Activated CD8-positive, alpha-beta T cell treated with anti-CD3 and anti-CD28 coated beads for 36 hours (primary cell): Measurements from ENCODE around the gene MCOLN2. TPM values are rescaled to one million over a fixed set of nuclear protein-coding genes. Genes with fewer than 3 reads are reported as not detected.
A peak's percentile ranks its signal among the peaks of the same experiment; 100 is the strongest.

Source experiments
- ATAC-seq: fragments of 200-7000 bp; cut with Tn5 transposase; one replicate; pipeline ENCODE4 v1.10.0; 2021; ENCODE audit warnings: mild to moderate bottlenecking, moderate library complexity
- CTCF ChIA-PET: fragments of 350-600 bp; sonication (Branson Sonifier 250); formaldehyde crosslinking; loops from one replicate; lab custom pipeline; 2021; ENCODE audit warnings: antibody characterized with exemption; lab: Charles Lee
- POLR2A ChIA-PET: fragments of 350-600 bp; sonication (Branson Sonifier 250); formaldehyde crosslinking; loops from one replicate; lab custom pipeline; 2021; ENCODE audit warnings: antibody characterized with exemption; lab: Charles Lee
- DNase-seq: peaks from one replicate; pipeline ENCODE4 v3.0.0-alpha.2; 2020
- H3K27ac Mint-ChIP-seq: one replicate; pipeline ENCODE4 v1.8.0; 2021; ENCODE audit warnings: mild to moderate bottlenecking, mixed read lengths
- H3K27me3 Mint-ChIP-seq: one replicate; pipeline ENCODE4 v1.8.0; 2021; ENCODE audit warnings: mixed read lengths
- H3K36me3 Mint-ChIP-seq: one replicate; pipeline ENCODE4 v1.8.0; 2021; ENCODE audit warnings: low read depth, mixed read lengths
- H3K4me1 Mint-ChIP-seq: one replicate; pipeline ENCODE4 v1.8.0; 2021; ENCODE audit warnings: low read depth, mixed read lengths
- H3K4me3 Mint-ChIP-seq: one replicate; pipeline ENCODE4 v1.8.0; 2021; ENCODE audit warnings: mild to moderate bottlenecking, moderate library complexity, mixed read lengths
- H3K9me3 Mint-ChIP-seq: one replicate; pipeline ENCODE4 v1.8.0; 2021; ENCODE audit warnings: mixed read lengths
- intact Hi-C: fragments of 100-400 bp; cut with micrococcal nuclease; formaldehyde crosslinking; loops from one replicate; pipeline ENCODE4 v1.10.0; 2022
- total RNA-seq, 2 experiments: library from RNA; stranded (reverse); gene quantifications; one replicate each; pipeline ENCODE4 v1.2.3, GENCODE V29; 2021
- TF ChIP-seq, protein P1 (sequence below): fragments of 200-600 bp; IDR thresholded peaks from one replicate; pipeline ENCODE4 v1.8.0; 2022; ENCODE audit warnings: antibody characterized with exemption, mild to moderate bottlenecking

Gene MCOLN2
- total RNA-seq, 2 experiments from 2014 or later = 15.7 to 17.8 TPM

DNA sequence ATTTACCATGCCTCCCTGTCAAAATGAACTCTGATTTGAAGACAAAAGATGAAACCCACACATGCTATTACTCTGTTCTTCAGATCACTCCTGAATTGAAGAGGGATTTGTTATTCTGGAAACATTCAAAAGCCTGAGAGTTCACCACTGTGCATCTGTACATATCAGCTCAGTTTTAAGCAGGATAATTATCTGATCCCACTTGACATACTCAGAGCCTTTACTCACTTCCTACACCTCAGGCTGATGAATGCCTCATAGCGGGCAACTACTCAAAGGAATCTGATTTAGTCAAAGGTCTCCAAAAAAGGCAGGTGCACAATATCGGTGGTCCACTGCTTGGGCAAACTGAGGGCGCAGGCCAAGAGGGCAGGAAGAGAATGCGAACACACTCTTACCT, 56.4 kb downstream of the MCOLN2 start:
- ChIA-PET CTCF (interaction anchor here (1.4 to 5.3 kb wide), 3 partner anchors 17 to 315 kb away, joined by 3 to 167 read pairs (median 3); partner anchors contain the start of gene C1orf52), POLR2A (no interaction called here)
- no peak for ATAC-seq
- intact Hi-C loops = loop anchor here (10.0 kb wide), 1 partner anchor 154 kb away; no protein-coding TSS in a partner anchor
- Mint-ChIP-seq H3K27ac (no peak overlapping the region), H3K9me3 (no peaks in the 10 kb centered on the region), H3K27me3 (no peaks in the 10 kb centered on the region), H3K36me3 (no peaks in the 10 kb centered on the region), H3K4me3 (no peak overlapping the region), H3K4me1 (peaks cover 13% of the 10 kb centered on the region)
- TF ChIP-seq, protein P1, sequence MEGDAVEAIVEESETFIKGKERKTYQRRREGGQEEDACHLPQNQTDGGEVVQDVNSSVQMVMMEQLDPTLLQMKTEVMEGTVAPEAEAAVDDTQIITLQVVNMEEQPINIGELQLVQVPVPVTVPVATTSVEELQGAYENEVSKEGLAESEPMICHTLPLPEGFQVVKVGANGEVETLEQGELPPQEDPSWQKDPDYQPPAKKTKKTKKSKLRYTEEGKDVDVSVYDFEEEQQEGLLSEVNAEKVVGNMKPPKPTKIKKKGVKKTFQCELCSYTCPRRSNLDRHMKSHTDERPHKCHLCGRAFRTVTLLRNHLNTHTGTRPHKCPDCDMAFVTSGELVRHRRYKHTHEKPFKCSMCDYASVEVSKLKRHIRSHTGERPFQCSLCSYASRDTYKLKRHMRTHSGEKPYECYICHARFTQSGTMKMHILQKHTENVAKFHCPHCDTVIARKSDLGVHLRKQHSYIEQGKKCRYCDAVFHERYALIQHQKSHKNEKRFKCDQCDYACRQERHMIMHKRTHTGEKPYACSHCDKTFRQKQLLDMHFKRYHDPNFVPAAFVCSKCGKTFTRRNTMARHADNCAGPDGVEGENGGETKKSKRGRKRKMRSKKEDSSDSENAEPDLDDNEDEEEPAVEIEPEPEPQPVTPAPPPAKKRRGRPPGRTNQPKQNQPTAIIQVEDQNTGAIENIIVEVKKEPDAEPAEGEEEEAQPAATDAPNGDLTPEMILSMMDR = no peak
- no peak for DNase-seq

DNA sequence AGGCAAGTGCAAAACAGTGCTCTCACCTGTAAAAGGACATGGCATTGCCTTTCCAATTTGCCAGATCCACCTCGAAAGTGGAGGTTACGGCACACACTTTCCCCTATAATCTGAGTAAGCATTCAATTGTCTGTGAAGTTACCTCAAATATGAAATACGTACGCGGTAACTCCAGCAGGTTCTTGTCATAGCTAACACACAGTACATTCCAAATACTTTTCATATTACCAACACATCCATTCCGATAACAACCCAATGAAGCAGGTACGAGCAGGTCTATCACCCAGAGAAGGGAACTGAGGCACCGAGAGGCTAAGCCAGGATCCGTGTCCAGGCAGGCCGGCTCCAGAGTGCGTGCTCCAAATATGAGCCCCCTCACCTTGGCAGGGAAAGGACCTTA, 57.2 kb downstream of the MCOLN2 start:
- POLR2A ChIA-PET = no interaction called here

DNA sequence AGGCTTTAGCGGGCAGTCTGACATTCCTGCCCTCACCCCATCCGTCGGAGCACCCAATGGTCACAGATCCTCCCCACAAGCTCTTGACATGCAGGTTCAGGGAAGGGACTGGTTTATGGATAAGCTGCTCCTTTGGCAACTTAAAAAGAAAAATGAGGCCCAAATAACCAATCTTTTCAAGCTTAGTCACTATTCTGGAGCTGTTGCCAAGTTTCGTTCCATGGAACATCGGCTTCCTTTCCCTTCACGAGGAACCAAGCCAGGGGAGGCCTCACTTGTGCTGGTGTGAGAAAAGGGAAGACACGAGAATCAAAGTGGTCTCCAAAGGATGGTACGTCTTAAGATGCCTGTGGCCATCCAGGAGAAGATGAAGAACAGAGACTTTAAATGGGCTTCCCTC, 57.8 kb downstream of the MCOLN2 start:
- H3K27me3 Mint-ChIP-seq = no peaks in the 10 kb centered on the region
- no peaks in the 10 kb centered on the region for H3K36me3 Mint-ChIP-seq
- no peak overlapping the region for H3K27ac Mint-ChIP-seq
- H3K4me1 Mint-ChIP-seq = peaks cover 3% of the 10 kb centered on the region
- DNase-seq (no peak), ATAC-seq (no peak)
- ChIA-PET CTCF (interaction anchor here (0.6 to 1.9 kb wide), 5 partner anchors 157 to 316 kb away, joined by 3 to 9 read pairs (median 3); no protein-coding TSS in a partner anchor), POLR2A (interaction anchor here (0.8 kb wide), 1 partner anchor 60 kb away, joined by 3 read pairs; no protein-coding TSS in a partner anchor)
- H3K9me3 Mint-ChIP-seq = no peaks in the 10 kb centered on the region
- no peak overlapping the region for H3K4me3 Mint-ChIP-seq
- intact Hi-C loops = loop anchor here (5.0 to 10.0 kb wide), 2 partner anchors 157 to 274 kb away; no protein-coding TSS in a partner anchor
- TF ChIP-seq, protein P1 = no peak

More for the DNA sequence above, 57.2 kb downstream of the MCOLN2 start:
- intact Hi-C loops = loop anchor here (5.0 to 10.0 kb wide), 3 partner anchors 155 to 275 kb away; no protein-coding TSS in a partner anchor
- Mint-ChIP-seq H3K27me3 (no peaks in the 10 kb centered on the region), H3K27ac (no peak overlapping the region), H3K4me1 (peaks cover 9% of the 10 kb centered on the region), H3K36me3 (no peaks in the 10 kb centered on the region), H3K4me3 (no peak overlapping the region), H3K9me3 (no peaks in the 10 kb centered on the region)
- CTCF ChIA-PET = interaction anchor here (0.9 kb wide), 1 partner anchor 158 kb away, joined by 3 read pairs; no protein-coding TSS in a partner anchor
- ATAC-seq (no peak), DNase-seq (no peak)
- TF ChIP-seq, protein P1 = no peak

DNA sequence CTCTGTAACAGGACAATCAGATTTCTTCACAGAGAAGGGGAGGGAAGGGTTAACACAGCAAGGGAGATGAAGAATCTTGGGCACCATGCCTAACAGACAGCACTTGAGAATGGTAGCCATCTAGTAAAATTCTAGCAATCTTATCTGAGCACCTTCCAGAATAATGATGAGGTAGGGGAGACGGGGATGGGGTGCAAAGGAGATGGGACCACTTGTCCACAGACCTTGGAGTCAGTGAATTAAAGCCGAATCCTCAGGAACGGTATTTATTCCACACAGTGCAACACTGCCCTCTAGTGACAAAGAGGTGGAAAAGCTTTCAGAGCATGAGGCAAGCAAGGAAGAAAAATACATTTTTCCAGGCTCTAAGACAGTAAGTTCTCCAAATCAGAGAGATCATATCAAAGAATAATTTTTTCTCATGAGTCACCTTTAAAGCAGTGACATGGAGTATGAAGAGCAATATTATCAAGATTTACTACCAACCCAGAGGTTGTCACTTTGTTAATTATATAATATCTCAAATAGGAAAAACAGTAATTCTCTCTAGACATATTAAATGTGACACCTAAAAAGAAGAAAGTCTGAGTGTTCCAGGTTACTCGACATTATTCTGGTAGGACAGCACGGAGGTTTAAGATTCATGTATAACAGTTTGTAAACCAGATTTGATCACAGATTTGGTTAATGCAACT, 60.6 kb downstream of the MCOLN2 start:
- ChIA-PET CTCF (interaction anchor here (0.6 to 5.0 kb wide), 32 partner anchors 8 to 494 kb away, joined by 3 to 41 read pairs (median 6); no protein-coding TSS in a partner anchor), POLR2A (no interaction called here)
- no peak overlapping the region for H3K4me3 Mint-ChIP-seq
- ATAC-seq (peak; percentile 77), DNase-seq (peak; percentile 23)
- TF ChIP-seq, protein P1 = peak; percentile 96
- H3K4me1 Mint-ChIP-seq = peaks cover 3% of the 10 kb centered on the region
- no peak overlapping the region for H3K27ac Mint-ChIP-seq
- no peaks in the 10 kb centered on the region for H3K27me3 Mint-ChIP-seq
- intact Hi-C loops = loop anchor here (5.0 to 10.0 kb wide), 2 partner anchors 154 to 271 kb away; no protein-coding TSS in a partner anchor
- H3K36me3 Mint-ChIP-seq = no peaks in the 10 kb centered on the region
- H3K9me3 Mint-ChIP-seq = no peaks in the 10 kb centered on the region
